ENCODE data around the gene COL26A1. TPM values are rescaled to one million over a fixed set of nuclear protein-coding genes. Genes with fewer than 3 reads are reported as not detected.
A peak's percentile ranks its signal among the peaks of the same experiment; 100 is the strongest.

COL26A1 gene
- total RNA-seq, 1 experiment from 2014 or later: not detected

GRCh38 chr7:101506531-101506930, 143.9 kb downstream of the COL26A1 start:
- no peak overlapping the region for H3K4me2 ChIP-seq (ENCODE audit: low read length)
- POLR2A ChIA-PET (ENCODE audit: unreplicated experiment): no interaction called here
- H3K27ac ChIP-seq (ENCODE audit: low read length): no peak overlapping the region
- no TSS peak for BruUV-seq (replicated peaks)
- TF ChIP-seq CTCF (conservative IDR thresholded peaks at IDR 0.05; ENCODE audit: low read depth, low read length): no peak
- no peak for TF ChIP-seq EZH2phosphoT487 (IDR thresholded peaks at IDR 0.05; ENCODE audit: borderline replicate concordance, low read length)
- no peak for TF ChIP-seq EZH2 (IDR thresholded peaks at IDR 0.05; ENCODE audit: low read length, unreplicated experiment)
- no peak overlapping the region for H2AFZ ChIP-seq (ENCODE audit: low read length)
- CTCF ChIA-PET: interaction anchor here (0.5 to 0.6 kb wide), 2 partner anchors 69 to 185 kb away, joined by 3 to 5 read pairs; partner anchors contain the start of gene IFT22
- H4K20me1 ChIP-seq (ENCODE audit: low read length): no peaks in the 10 kb centered on the region
- peaks cover 3% of the 10 kb centered on the region; the same call in 1 of the 2 replicates for H3K36me3 ChIP-seq (ENCODE audit: low read depth, low read length)
- H3K9me3 ChIP-seq (ENCODE audit: low read length): no peaks in the 10 kb centered on the region
- ATAC-seq (no peak), DNase-seq (no peak)
- intact Hi-C loops (cut with micrococcal nuclease): loop anchor here (2.0 kb wide), 1 partner anchor 142 kb away; no protein-coding TSS in a partner anchor
- no peak overlapping the region for H3K4me3 ChIP-seq (ENCODE audit: low read length)
- H3K9ac ChIP-seq (ENCODE audit: low read length): no peak overlapping the region
- H3F3A ChIP-seq (ENCODE audit: low read length, unreplicated experiment): no peaks in the 10 kb centered on the region
- H3K79me2 ChIP-seq (ENCODE audit: low read length): no peaks in the 10 kb centered on the region
- no peaks in the 10 kb centered on the region for H3K4me1 ChIP-seq (ENCODE audit: insufficient read depth, low read length)
- no peaks in the 10 kb centered on the region for H3K9me2 ChIP-seq (replicated peaks; ENCODE audit: low read length)
- no peaks in the 10 kb centered on the region for H3K27me3 ChIP-seq (ENCODE audit: low read length)

GRCh38 chr7:101507327-101507726, 144.7 kb downstream of the COL26A1 start:
- Histone ChIP-seq H3F3A (ENCODE audit: low read length, unreplicated experiment) (no peaks in the 10 kb centered on the region), H3K27ac (ENCODE audit: low read length) (no peak overlapping the region), H3K9me2 (replicated peaks; ENCODE audit: low read length) (no peaks in the 10 kb centered on the region), H2AFZ (ENCODE audit: low read length) (no peak overlapping the region), H3K9ac (ENCODE audit: low read length) (no peak overlapping the region), H4K20me1 (ENCODE audit: low read length) (no peaks in the 10 kb centered on the region), H3K4me3 (ENCODE audit: low read length) (no peak overlapping the region), H3K27me3 (ENCODE audit: low read length) (no peaks in the 10 kb centered on the region), H3K36me3 (ENCODE audit: low read depth, low read length) (peaks cover 3% of the 10 kb centered on the region; the same call in 1 of the 2 replicates), H3K4me2 (ENCODE audit: low read length) (no peak overlapping the region), H3K79me2 (ENCODE audit: low read length) (no peaks in the 10 kb centered on the region), H3K4me1 (ENCODE audit: insufficient read depth, low read length) (no peaks in the 10 kb centered on the region), H3K9me3 (ENCODE audit: low read length) (no peaks in the 10 kb centered on the region)
- ChIA-PET POLR2A (ENCODE audit: unreplicated experiment) (no interaction called here), CTCF (no interaction called here)
- no peak for DNase-seq
- no TSS peak for BruUV-seq (replicated peaks)
- intact Hi-C loops (cut with micrococcal nuclease): loop anchor here (2.0 kb wide), 1 partner anchor 143 kb away; no protein-coding TSS in a partner anchor
- TF ChIP-seq EZH2 (IDR thresholded peaks at IDR 0.05; ENCODE audit: low read length, unreplicated experiment): no peak
- no peak for TF ChIP-seq CTCF (conservative IDR thresholded peaks at IDR 0.05; ENCODE audit: low read depth, low read length)
- TF ChIP-seq EZH2phosphoT487 (IDR thresholded peaks at IDR 0.05; ENCODE audit: borderline replicate concordance, low read length): no peak
- ATAC-seq: no peak

- DNase-seq (peak; percentile 64), ATAC-seq (no peak)
- Histone ChIP-seq H2AFZ (ENCODE audit: low read length) (no peak overlapping the region), H3K9ac (ENCODE audit: low read length) (no peak overlapping the region), H3K4me1 (ENCODE audit: insufficient read depth, low read length) (no peaks in the 10 kb centered on the region), H3K4me2 (ENCODE audit: low read length) (no peak overlapping the region), H3K36me3 (ENCODE audit: low read depth, low read length) (peaks cover 3% of the 10 kb centered on the region; the same call in 1 of the 2 replicates), H3K9me2 (replicated peaks; ENCODE audit: low read length) (no peaks in the 10 kb centered on the region), H3K4me3 (ENCODE audit: low read length) (no peak overlapping the region), H3K27ac (ENCODE audit: low read length) (no peak overlapping the region), H3K27me3 (ENCODE audit: low read length) (no peaks in the 10 kb centered on the region), H3F3A (ENCODE audit: low read length, unreplicated experiment) (no peaks in the 10 kb centered on the region), H3K79me2 (ENCODE audit: low read length) (no peaks in the 10 kb centered on the region), H4K20me1 (ENCODE audit: low read length) (no peaks in the 10 kb centered on the region), H3K9me3 (ENCODE audit: low read length) (no peaks in the 10 kb centered on the region)
- intact Hi-C loops (cut with micrococcal nuclease): loop anchor here (2.0 kb wide), 1 partner anchor 143 kb away; no protein-coding TSS in a partner anchor
- CTCF ChIA-PET: no interaction called here
- BruUV-seq (replicated peaks): no TSS peak
- TF ChIP-seq EZH2phosphoT487 (IDR thresholded peaks at IDR 0.05; ENCODE audit: borderline replicate concordance, low read length): no peak
- TF ChIP-seq CTCF (conservative IDR thresholded peaks at IDR 0.05; ENCODE audit: low read depth, low read length): peak; percentile 95
- TF ChIP-seq EZH2 (IDR thresholded peaks at IDR 0.05; ENCODE audit: low read length, unreplicated experiment): no peak
- POLR2A ChIA-PET (ENCODE audit: unreplicated experiment): no interaction called here
Measured at GRCh38 chr7:101507791-101508252, 145.1 kb downstream of the COL26A1 start.

All from PC-3 (cell line).